NB4 (cell line): ENCODE results near the gene MAP10.

Experiments used
- MAX ChIP-seq: IDR thresholded peaks from 2 replicates; pipeline ENCODE4 v1.6.1; 2011; ENCODE audit warnings: low read depth, low read length
- MYC ChIP-seq: IDR thresholded peaks from 2 replicates; pipeline ENCODE4 v1.6.1; 2011; ENCODE audit warnings: low read depth, low read length
- POLR2A ChIP-seq: IDR thresholded peaks from 2 replicates; pipeline ENCODE4 v1.6.1; 2011; ENCODE audit warnings: mild to moderate bottlenecking; ENCODE audit not compliant: insufficient read length; ENCODE audit errors: extremely low read depth
- TF ChIP-seq, protein P1 (sequence below): IDR thresholded peaks from one replicate; pipeline ENCODE4 v1.5.1; 2012; ENCODE audit warnings: low read depth, low read length

DNA sequence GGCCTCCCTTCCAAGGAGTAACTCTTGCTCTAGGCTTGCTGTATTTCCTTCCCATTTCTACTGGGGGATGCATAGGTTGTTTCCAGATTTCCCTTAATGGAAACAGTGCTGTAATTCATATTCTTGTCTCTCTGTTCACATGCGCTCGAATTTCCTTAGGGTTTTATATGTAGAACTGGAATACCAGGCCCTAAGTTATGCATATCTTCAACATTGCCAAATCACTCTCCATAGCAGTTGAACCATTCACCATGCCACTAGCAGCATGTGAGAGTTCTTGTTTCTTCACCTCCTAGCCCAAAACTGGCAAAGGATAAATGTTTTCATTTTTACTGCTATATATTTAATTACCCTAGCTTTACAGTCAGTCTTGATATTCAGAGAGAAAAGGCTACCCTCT is 12.8 kb downstream of the MAP10 start:
- no peak for TF ChIP-seq MAX
- TF ChIP-seq, protein P1, sequence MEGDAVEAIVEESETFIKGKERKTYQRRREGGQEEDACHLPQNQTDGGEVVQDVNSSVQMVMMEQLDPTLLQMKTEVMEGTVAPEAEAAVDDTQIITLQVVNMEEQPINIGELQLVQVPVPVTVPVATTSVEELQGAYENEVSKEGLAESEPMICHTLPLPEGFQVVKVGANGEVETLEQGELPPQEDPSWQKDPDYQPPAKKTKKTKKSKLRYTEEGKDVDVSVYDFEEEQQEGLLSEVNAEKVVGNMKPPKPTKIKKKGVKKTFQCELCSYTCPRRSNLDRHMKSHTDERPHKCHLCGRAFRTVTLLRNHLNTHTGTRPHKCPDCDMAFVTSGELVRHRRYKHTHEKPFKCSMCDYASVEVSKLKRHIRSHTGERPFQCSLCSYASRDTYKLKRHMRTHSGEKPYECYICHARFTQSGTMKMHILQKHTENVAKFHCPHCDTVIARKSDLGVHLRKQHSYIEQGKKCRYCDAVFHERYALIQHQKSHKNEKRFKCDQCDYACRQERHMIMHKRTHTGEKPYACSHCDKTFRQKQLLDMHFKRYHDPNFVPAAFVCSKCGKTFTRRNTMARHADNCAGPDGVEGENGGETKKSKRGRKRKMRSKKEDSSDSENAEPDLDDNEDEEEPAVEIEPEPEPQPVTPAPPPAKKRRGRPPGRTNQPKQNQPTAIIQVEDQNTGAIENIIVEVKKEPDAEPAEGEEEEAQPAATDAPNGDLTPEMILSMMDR, result no peak
- no peak for TF ChIP-seq POLR2A
- TF ChIP-seq MYC, result no peak
